ENCODE results near the gene TP53I13.
A peak's percentile ranks its signal among the peaks of the same experiment; 100 is the strongest.

DNA sequence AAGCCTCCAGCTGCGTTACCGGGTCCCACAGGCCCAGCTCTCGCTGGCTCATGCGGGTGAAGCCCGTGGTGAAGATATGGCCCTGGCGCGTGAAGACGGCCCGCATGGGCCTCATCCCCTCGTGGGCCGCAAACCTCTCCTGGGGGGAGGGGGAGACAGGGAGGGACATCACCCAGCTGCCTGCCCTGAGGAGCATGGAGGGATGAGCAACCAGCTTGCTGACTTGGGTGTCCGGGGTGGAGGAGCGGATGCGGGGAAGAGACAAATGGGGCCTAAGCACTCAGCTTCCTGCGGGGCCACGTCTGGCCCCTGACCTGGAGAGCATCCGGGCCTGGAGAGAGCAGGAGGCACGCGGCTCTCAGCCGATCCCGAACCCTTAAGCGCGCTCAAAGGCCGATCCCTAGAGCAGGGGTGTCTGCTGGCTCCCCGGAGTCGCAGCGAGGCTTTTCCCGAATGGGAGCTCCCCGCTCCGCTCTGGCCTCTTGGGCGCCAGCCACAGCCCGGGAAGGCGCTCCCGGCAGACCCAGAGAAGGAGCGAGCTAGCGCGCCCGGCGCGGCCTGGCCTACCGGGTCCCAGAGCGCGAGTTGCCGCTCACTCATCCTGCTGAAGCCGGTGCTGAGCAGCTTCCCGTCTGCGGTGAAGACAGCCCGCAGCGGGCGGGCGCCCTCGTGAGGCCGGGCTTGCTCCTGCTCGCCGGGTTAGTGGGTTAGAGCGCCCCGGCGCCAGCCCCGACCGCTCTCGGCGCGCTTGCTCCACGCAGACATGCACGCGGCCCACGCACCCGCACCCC is 49.2 kb downstream of the TP53I13 start:
- no peak for TF ChIP-seq EZH2 (IDR thresholded peaks at IDR 0.05)
- TF ChIP-seq POLR2AphosphoS5 (IDR thresholded peaks at IDR 0.05; ENCODE audit: borderline replicate concordance, low read depth, low read length) = 0 out of 2 replicates have a peak, but pooled peaks have one; percentile 2

Measured in SK-N-MC (cell line).